Retinal pigment epithelial cell (primary cell): ENCODE results near the gene KRTAP4-1.
"Not testable (repeated sequence)": the region's sequence is repeated elsewhere in the genome, so short reads cannot be mapped to it uniquely, and the experiment has no call there.

Experiments
- DNase-seq: peaks from one replicate; pipeline ENCODE4 v3.0.0-alpha.2; 2010; ENCODE audit warnings: low read depth
- H3K4me3 ChIP-seq: 2 replicates; pipeline ENCODE4 v1.5.1; 2011; ENCODE audit warnings: mild to moderate bottlenecking, low read length, control low read depth, moderate library complexity
- CTCF ChIP-seq: conservative IDR thresholded peaks from 2 replicates; pipeline ENCODE4 v1.5.1; 2011; ENCODE audit warnings: low read depth, low read length, control low read depth, inconsistent platforms

The KRTAP4-1 gene

GRCh38 chr17:41184480-41184961 lies at the start of gene KRTAP4-1:
KRTAP4-1 (minus strand) TSS chr17:41184911; CDS start chr17:41184854, 57 bp downstream.
- no peak for DNase-seq
- no peak for TF ChIP-seq CTCF
- H3K4me3 ChIP-seq = no peak within 1 kb of the TSS

GRCh38 chr17:41232399-41233105 lies 47.8 kb upstream of the KRTAP4-1 start, which contains the start of gene KRTAP9-3:
KRTAP9-3 (plus strand) TSS chr17:41232449; CDS start chr17:41232502, 53 bp downstream.
- DNase-seq, H3K4me3 ChIP-seq: not testable (repeated sequence)

GRCh38 chr17:41231731-41232130 lies 47.0 kb upstream of the KRTAP4-1 start:
- H3K4me3 ChIP-seq = no peak overlapping the region
- no peak for TF ChIP-seq CTCF
- no peak for DNase-seq

GRCh38 chr17:41230094-41230493 lies 45.4 kb upstream of the KRTAP4-1 start:
- no peak for TF ChIP-seq CTCF
- DNase-seq = no peak
- H3K4me3 ChIP-seq = no peak overlapping the region

GRCh38 chr17:41226598-41227095 lies 41.9 kb upstream of the KRTAP4-1 start, which contains the start of gene KRTAP9-2:
KRTAP9-2 (plus strand) TSS chr17:41226648; CDS start chr17:41226655, 7 bp downstream.
- DNase-seq, H3K4me3 ChIP-seq: not testable (repeated sequence)

- no peak for TF ChIP-seq CTCF
- no peak for DNase-seq
- no peak overlapping the region for H3K4me3 ChIP-seq
Measured at GRCh38 chr17:41226051-41226450, 41.3 kb upstream of the KRTAP4-1 start.

- no peak for DNase-seq
- H3K4me3 ChIP-seq = no peak overlapping the region
- no peak for TF ChIP-seq CTCF
Measured at GRCh38 chr17:41223821-41224220, 39.1 kb upstream of the KRTAP4-1 start.

- no peak for TF ChIP-seq CTCF
- no peak for DNase-seq
- H3K4me3 ChIP-seq = no peak overlapping the region
Measured at GRCh38 chr17:41215681-41216080, 31.0 kb upstream of the KRTAP4-1 start.
